H9 (cell line): Measurements from ENCODE around the gene OTUB1. TPM values are rescaled to one million over a fixed set of nuclear protein-coding genes. Genes with fewer than 3 reads are reported as not detected.
A peak's percentile ranks its signal among the peaks of the same experiment; 100 is the strongest.
"Not testable (repeated sequence)": the region's sequence is repeated elsewhere in the genome, so short reads cannot be mapped to it uniquely, and the experiment has no call there.

Experiments
- DNase-seq: peaks from one replicate; pipeline ENCODE4 v3.0.0-alpha.2; 2017
- H2AFZ ChIP-seq: one replicate; pipeline ENCODE4 v1.6.1; 2013; ENCODE audit warnings: mild to moderate bottlenecking, low read length, control low read depth, moderate library complexity
- H2AK5ac ChIP-seq: 2 replicates; pipeline ENCODE4 v1.6.1; 2013; ENCODE audit warnings: low read length, control low read depth, mixed read lengths; ENCODE audit not compliant: insufficient read length
- H2BK120ac ChIP-seq: one replicate; pipeline ENCODE4 v1.6.1; 2013; ENCODE audit warnings: low read depth, mild to moderate bottlenecking, low read length, control low read depth, inconsistent platforms; ENCODE audit not compliant: poor library complexity, severe bottlenecking
- H2BK12ac ChIP-seq: 2 replicates; pipeline ENCODE4 v1.6.1; 2013; ENCODE audit warnings: low read length, control low read depth, mixed read lengths, low read depth; ENCODE audit not compliant: insufficient read length
- H2BK15ac ChIP-seq: 2 replicates; pipeline ENCODE4 v1.6.1; 2013; ENCODE audit warnings: low read depth, low read length, control low read depth
- H2BK20ac ChIP-seq: one replicate; pipeline ENCODE4 v1.6.1; 2013; ENCODE audit warnings: low read depth, mild to moderate bottlenecking, low read length, control low read depth, inconsistent platforms; ENCODE audit not compliant: poor library complexity, severe bottlenecking
- H2BK5ac ChIP-seq: 2 replicates; pipeline ENCODE4 v1.6.1; 2013; ENCODE audit warnings: low read length, control low read depth, mixed read lengths; ENCODE audit not compliant: insufficient read length
- H3K14ac ChIP-seq: 2 replicates; pipeline ENCODE4 v1.6.1; 2013; ENCODE audit warnings: low read length, control low read depth; ENCODE audit not compliant: insufficient read depth
- H3K18ac ChIP-seq: 2 replicates; pipeline ENCODE4 v1.6.1; 2013; ENCODE audit warnings: low read depth, mild to moderate bottlenecking, mixed read lengths, low read length, control low read depth; ENCODE audit not compliant: insufficient read length
- H3K23ac ChIP-seq: 2 replicates; pipeline ENCODE4 v1.6.1; 2013; ENCODE audit warnings: low read length, control low read depth, mixed read lengths, low read depth; ENCODE audit not compliant: insufficient read length
- H3K23me2 ChIP-seq: 2 replicates; pipeline ENCODE4 v1.6.1; 2013; ENCODE audit warnings: low read depth, mild to moderate bottlenecking, mixed read lengths, low read length, control low read depth; ENCODE audit not compliant: insufficient read length, poor library complexity, severe bottlenecking
- H3K27ac ChIP-seq: 2 replicates; pipeline ENCODE4 v1.5.1; 2013; ENCODE audit warnings: low read length, control low read depth, mixed read lengths, low read depth; ENCODE audit not compliant: insufficient read length
- H3K27me3 ChIP-seq: 2 replicates; pipeline ENCODE4 v1.6.1; 2013; ENCODE audit warnings: low read length, control low read depth, inconsistent platforms; ENCODE audit not compliant: insufficient read depth
- H3K4ac ChIP-seq: 2 replicates; pipeline ENCODE4 v1.6.1; 2013; ENCODE audit warnings: low read depth, mild to moderate bottlenecking, control low read depth, inconsistent platforms, low read length, moderate library complexity
- H3K4me1 ChIP-seq: 2 replicates; pipeline ENCODE4 v1.6.1; 2013; ENCODE audit warnings: low read length, control low read depth, inconsistent platforms; ENCODE audit not compliant: insufficient read depth
- H3K4me2 ChIP-seq: 2 replicates; pipeline ENCODE4 v1.6.1; 2013; ENCODE audit warnings: low read length, control low read depth, mixed read lengths; ENCODE audit not compliant: insufficient read length, insufficient read depth
- H3K56ac ChIP-seq: 2 replicates; pipeline ENCODE4 v1.6.1; 2013; ENCODE audit warnings: low read depth, mild to moderate bottlenecking, mixed read lengths, low read length, control low read depth; ENCODE audit not compliant: insufficient read length
- H3K79me1 ChIP-seq: 2 replicates; pipeline ENCODE4 v1.6.1; 2013; ENCODE audit warnings: low read depth, mild to moderate bottlenecking, moderate library complexity, low read length, control low read depth, inconsistent platforms; ENCODE audit not compliant: insufficient read depth, poor library complexity, severe bottlenecking
- H3K79me2 ChIP-seq: 2 replicates; pipeline ENCODE4 v1.6.1; 2013; ENCODE audit warnings: low read length, control low read depth, inconsistent platforms; ENCODE audit not compliant: insufficient read depth
- H3K9ac ChIP-seq: 2 replicates; pipeline ENCODE4 v1.6.1; 2013; ENCODE audit warnings: low read length, control low read depth, mixed read lengths; ENCODE audit not compliant: insufficient read length; ENCODE audit errors: extremely low read depth
- H3K9me3 ChIP-seq: one replicate; pipeline ENCODE4 v1.6.1; 2013; ENCODE audit warnings: low read depth, low read length, inconsistent platforms; ENCODE audit not compliant: control insufficient read depth
- H3T11ph ChIP-seq: one replicate; pipeline ENCODE4 v1.6.1; 2013; ENCODE audit warnings: mild to moderate bottlenecking, low read length, control low read depth, inconsistent platforms
- H4K20me1 ChIP-seq: one replicate; pipeline ENCODE4 v1.6.1; 2013; ENCODE audit not compliant: control insufficient read depth, insufficient read length, insufficient read depth
- H4K5ac ChIP-seq: 2 replicates; pipeline ENCODE4 v1.6.1; 2013; ENCODE audit warnings: low read depth, mild to moderate bottlenecking, mixed read lengths, low read length, control low read depth; ENCODE audit not compliant: insufficient read length
- H4K8ac ChIP-seq: replicated peaks from 2 replicates; pipeline ENCODE4 v1.6.1; 2013; ENCODE audit warnings: low read length, control low read depth, mixed read lengths, low read depth; ENCODE audit not compliant: insufficient read length
- H4K91ac ChIP-seq: 2 replicates; pipeline ENCODE4 v1.6.1; 2013; ENCODE audit warnings: low read depth, mild to moderate bottlenecking, moderate library complexity, mixed read lengths, low read length, control low read depth; ENCODE audit not compliant: insufficient read length
- H3K27ac Mint-ChIP-seq, 3 experiments: 2 replicates in 2 of 3; 3 replicates in 1 of 3; pipeline ENCODE4 v1.8.0; 2020 to 2021; ENCODE audit warnings: mixed read lengths in 3 of 3, mild to moderate bottlenecking in 1 of 3, moderate library complexity in 1 of 3
- H3K27me3 Mint-ChIP-seq: 2 replicates; pipeline ENCODE4 v1.8.0; 2021; ENCODE audit warnings: low read depth, mild to moderate bottlenecking, moderate library complexity, mixed read lengths
- H3K36me3 Mint-ChIP-seq, 3 experiments: 2 replicates in 2 of 3; 3 replicates in 1 of 3; pipeline ENCODE4 v1.8.0; 2020 to 2021; ENCODE audit warnings: low read depth in 3 of 3, mixed read lengths in 3 of 3; ENCODE audit not compliant: insufficient read depth in 1 of 3
- H3K4me1 Mint-ChIP-seq, 2 experiments: 2 replicates each; pipeline ENCODE4 v1.8.0; 2020; ENCODE audit warnings: mixed read lengths in 2 of 2
- H3K4me3 Mint-ChIP-seq, 2 experiments: 2 replicates in 1 of 2; 3 replicates in 1 of 2; pipeline ENCODE4 v1.8.0; 2020 to 2021; ENCODE audit warnings: mild to moderate bottlenecking in 2 of 2, mixed read lengths in 2 of 2, moderate library complexity in 1 of 2
- H3K9me3 Mint-ChIP-seq, 2 experiments: 2 replicates in 1 of 2; 3 replicates in 1 of 2; pipeline ENCODE4 v1.8.0; 2020; ENCODE audit warnings: mild to moderate bottlenecking in 2 of 2, mixed read lengths in 2 of 2, moderate library complexity in 1 of 2
- CTCF ChIP-seq: fragments of 200-600 bp; sonication (generic); conservative IDR thresholded peaks from 3 replicates; pipeline ENCODE4 v1.8.0; 2021; ENCODE audit warnings: antibody characterized with exemption, mild to moderate bottlenecking
- WGBS: extraction: QIAGEN DNeasy Blood & Tissue Kit; methylation state at CpG from one replicate; pipeline ENCODE4 v1.1.7; 2013; ENCODE audit warnings: missing lambda C conversion rate, low lambda C conversion rate, mixed read lengths; ENCODE audit not compliant: insufficient read length; ENCODE audit errors: extremely low coverage; 5-methylcytosine and 5-hydroxymethylcytosine counted together
- total RNA-seq: library from RNA; stranded (reverse); gene quantifications from 2 replicates; pipeline ENCODE4 v1.2.1, GENCODE V29; 2021

OTUB1 gene
- total RNA-seq, 1 experiment from 2014 or later = 114 TPM

DNA sequence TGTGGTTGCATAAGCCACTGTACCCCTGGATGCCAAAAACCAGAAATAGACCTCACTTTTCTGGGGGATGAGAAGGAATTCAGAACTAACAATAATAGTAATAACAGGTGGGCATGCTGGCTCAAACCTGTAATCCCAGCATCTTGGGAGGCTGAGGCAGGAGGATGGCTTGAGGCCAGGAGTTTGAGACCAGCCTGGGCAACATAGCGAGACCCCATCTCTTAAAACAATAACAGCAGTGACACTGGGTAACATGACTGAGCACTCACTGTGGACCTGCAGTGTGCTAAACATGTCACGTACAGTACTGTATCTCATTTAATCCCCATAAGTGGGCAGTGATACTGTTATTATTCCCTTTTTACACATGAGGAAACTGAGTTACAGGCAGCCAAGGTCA lies 59.5 kb downstream of the OTUB1 start:
- WGBS = no CpG with 5 or more reads among the region's 2 CpGs
- no peak overlapping the region for H4K5ac ChIP-seq
- no peak overlapping the region for H3K27ac ChIP-seq
- H3K14ac ChIP-seq = no peak overlapping the region
- H3K23me2 ChIP-seq = no peaks in the 10 kb centered on the region
- H3K4me3 Mint-ChIP-seq = no peak overlapping the region
- H2AFZ ChIP-seq = no peak overlapping the region
- H3K27ac Mint-ChIP-seq = no peak overlapping the region
- H2BK20ac ChIP-seq = no peak overlapping the region
- no peak overlapping the region for H3K56ac ChIP-seq
- H3K9me3 Mint-ChIP-seq = no peaks in the 10 kb centered on the region
- H3T11ph ChIP-seq = no peak overlapping the region
- H3K27me3 Mint-ChIP-seq = peaks cover 78% of the 10 kb centered on the region
- H3K79me1 ChIP-seq = no peaks in the 10 kb centered on the region
- no peak overlapping the region for H2AK5ac ChIP-seq
- no peak overlapping the region for H3K23ac ChIP-seq
- H3K4me2 ChIP-seq = no peak overlapping the region
- no peak overlapping the region for H4K91ac ChIP-seq
- no peak overlapping the region for H4K8ac ChIP-seq
- H3K9me3 ChIP-seq = no peaks in the 10 kb centered on the region
- DNase-seq = no peak
- no peaks in the 10 kb centered on the region for H3K4me1 ChIP-seq
- H3K79me2 ChIP-seq = no peaks in the 10 kb centered on the region
- H2BK5ac ChIP-seq = no peak overlapping the region
- H2BK120ac ChIP-seq = no peak overlapping the region
- H3K9ac ChIP-seq = no peak overlapping the region
- no peak overlapping the region for H3K18ac ChIP-seq
- no peaks in the 10 kb centered on the region for H4K20me1 ChIP-seq
- no peak overlapping the region for H2BK12ac ChIP-seq
- H3K4ac ChIP-seq = no peak overlapping the region
- H3K36me3 Mint-ChIP-seq = no peaks in the 10 kb centered on the region
- peaks cover 13% of the 10 kb centered on the region; the same call in 1 of the 2 replicates for H3K27me3 ChIP-seq
- TF ChIP-seq CTCF = no peak
- H2BK15ac ChIP-seq = no peak overlapping the region
- H3K4me1 Mint-ChIP-seq = peaks cover 3 to 9% of the 10 kb centered on the region in 2 experiments

DNA sequence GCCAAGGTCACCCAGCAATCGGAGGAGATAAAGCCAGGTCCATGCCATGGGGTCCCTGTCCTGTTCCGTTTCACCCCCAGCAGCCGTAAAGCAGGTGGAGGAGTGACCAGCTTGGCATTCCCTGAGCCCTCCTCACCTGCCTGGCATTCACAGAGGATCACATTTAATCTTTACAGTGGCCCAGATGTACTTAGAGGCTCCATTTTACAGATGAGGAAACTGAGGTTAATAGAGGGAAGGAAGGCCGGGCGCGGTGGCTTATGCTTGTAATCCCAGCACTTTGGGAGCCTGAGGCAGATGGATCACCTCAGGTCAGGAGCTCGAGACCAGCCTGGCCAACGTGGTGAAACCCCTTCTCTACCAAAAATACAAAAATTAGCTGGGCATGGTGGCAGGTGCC lies 61.1 kb downstream of the OTUB1 start:
- not testable (repeated sequence) for H3K4ac ChIP-seq, H2AK5ac ChIP-seq, H2BK20ac ChIP-seq, H3K4me3 Mint-ChIP-seq, H3K4me1 Mint-ChIP-seq, H2BK120ac ChIP-seq, H4K5ac ChIP-seq, H2BK15ac ChIP-seq, H3K4me1 ChIP-seq, H3K14ac ChIP-seq, H3K23ac ChIP-seq, H3K23me2 ChIP-seq, H3K79me1 ChIP-seq, H3K9me3 Mint-ChIP-seq, H3K36me3 Mint-ChIP-seq, H4K91ac ChIP-seq, H3T11ph ChIP-seq, H4K8ac ChIP-seq, H4K20me1 ChIP-seq, DNase-seq, H3K27ac ChIP-seq, H2AFZ ChIP-seq, H3K9me3 ChIP-seq, H3K56ac ChIP-seq, H3K9ac ChIP-seq, H3K4me2 ChIP-seq, H2BK5ac ChIP-seq, H3K79me2 ChIP-seq, H2BK12ac ChIP-seq, H3K18ac ChIP-seq
- no CpG with 5 or more reads among the region's 8 CpGs for WGBS
- Mint-ChIP-seq H3K27ac (peak overlapping the region in 1 of 3 experiments; percentile 80; a peak in 1 of 7 replicates), H3K27me3 (peaks cover 80% of the 10 kb centered on the region)
- H3K27me3 ChIP-seq = peaks cover 16% of the 10 kb centered on the region; the same call in 1 of the 2 replicates
